ENCODE data around the gene ZNF605. TPM values are rescaled to one million over a fixed set of nuclear protein-coding genes. Genes with fewer than 3 reads are reported as not detected.
"Not testable (repeated sequence)": the region's sequence is repeated elsewhere in the genome, so short reads cannot be mapped to it uniquely, and the experiment has no call there.

The ZNF605 gene
- total RNA-seq, 2 donors from 2014 or later = 3.3 to 11.7 TPM

- peaks cover 25% of the 10 kb centered on the region for H3K36me3 ChIP-seq
- no peak overlapping the region for H3K27ac ChIP-seq
- H3K4me1 ChIP-seq = no peaks in the 10 kb centered on the region
- TF ChIP-seq, protein P1, sequence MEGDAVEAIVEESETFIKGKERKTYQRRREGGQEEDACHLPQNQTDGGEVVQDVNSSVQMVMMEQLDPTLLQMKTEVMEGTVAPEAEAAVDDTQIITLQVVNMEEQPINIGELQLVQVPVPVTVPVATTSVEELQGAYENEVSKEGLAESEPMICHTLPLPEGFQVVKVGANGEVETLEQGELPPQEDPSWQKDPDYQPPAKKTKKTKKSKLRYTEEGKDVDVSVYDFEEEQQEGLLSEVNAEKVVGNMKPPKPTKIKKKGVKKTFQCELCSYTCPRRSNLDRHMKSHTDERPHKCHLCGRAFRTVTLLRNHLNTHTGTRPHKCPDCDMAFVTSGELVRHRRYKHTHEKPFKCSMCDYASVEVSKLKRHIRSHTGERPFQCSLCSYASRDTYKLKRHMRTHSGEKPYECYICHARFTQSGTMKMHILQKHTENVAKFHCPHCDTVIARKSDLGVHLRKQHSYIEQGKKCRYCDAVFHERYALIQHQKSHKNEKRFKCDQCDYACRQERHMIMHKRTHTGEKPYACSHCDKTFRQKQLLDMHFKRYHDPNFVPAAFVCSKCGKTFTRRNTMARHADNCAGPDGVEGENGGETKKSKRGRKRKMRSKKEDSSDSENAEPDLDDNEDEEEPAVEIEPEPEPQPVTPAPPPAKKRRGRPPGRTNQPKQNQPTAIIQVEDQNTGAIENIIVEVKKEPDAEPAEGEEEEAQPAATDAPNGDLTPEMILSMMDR (IDR thresholded peaks at IDR 0.05) = no peak
- no peaks in the 10 kb centered on the region for H3K27me3 ChIP-seq
- no peak for DNase-seq (ENCODE audit: low spot score)
- peaks cover 70 to 99% of the 10 kb centered on the region in 2 donors for H3K9me3 ChIP-seq
- no peak overlapping the region for H3K4me3 ChIP-seq
These were observed 33.4 kb downstream of the ZNF605 start for GRCh38 chr12:132922676-132923075.

DNA sequence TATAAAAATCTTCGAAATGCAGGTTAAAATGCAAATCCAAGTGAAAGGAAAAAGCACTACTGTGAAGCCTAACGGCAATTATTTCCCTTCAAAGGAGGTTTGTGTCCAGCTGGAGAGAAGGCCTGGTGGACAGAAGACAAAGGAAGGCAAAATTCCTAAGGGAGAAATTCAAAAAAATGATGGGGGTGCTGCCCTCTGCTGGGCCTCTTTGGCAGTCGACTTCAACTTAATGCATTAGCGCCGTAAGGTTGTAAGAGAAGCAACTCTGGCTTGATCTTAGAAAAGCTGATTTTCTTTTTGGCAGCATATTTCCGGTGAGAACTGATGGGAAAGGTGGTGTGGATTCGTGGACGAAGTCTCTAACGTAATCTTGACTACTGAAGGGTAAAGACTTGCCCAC lies 34.4 kb downstream of the ZNF605 start:
- peaks cover 63 to 99% of the 10 kb centered on the region in 2 donors for H3K9me3 ChIP-seq
- TF ChIP-seq, protein P1 (IDR thresholded peaks at IDR 0.05) = no peak
- no peaks in the 10 kb centered on the region for H3K27me3 ChIP-seq
- no peaks in the 10 kb centered on the region for H3K4me1 ChIP-seq
- H3K4me3 ChIP-seq = no peak overlapping the region
- H3K27ac ChIP-seq = no peak overlapping the region
- peaks cover 15% of the 10 kb centered on the region for H3K36me3 ChIP-seq
- DNase-seq (ENCODE audit: low spot score) = no peak

DNA sequence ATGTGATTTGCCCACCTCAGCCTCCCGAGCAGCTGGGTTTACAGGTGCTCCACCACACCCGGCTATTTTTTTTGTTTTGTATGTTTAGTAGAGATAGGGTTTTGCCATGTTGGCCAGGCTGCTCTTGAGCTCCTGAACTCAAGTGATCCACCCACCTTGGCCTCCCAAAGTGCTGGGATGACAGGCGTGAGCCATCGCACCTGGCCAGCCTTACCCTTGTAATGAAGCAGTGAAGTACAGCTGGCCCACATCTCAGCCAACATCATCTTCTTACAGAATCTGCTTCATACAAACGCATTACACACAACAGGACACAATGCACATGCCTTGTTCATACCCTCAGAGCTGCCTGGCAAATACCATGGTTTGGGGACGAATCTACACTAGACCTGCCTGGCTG lies 37.4 kb downstream of the ZNF605 start:
- H3K4me1 ChIP-seq = no peaks in the 10 kb centered on the region
- H3K27me3 ChIP-seq = no peaks in the 10 kb centered on the region
- TF ChIP-seq, protein P1 (IDR thresholded peaks at IDR 0.05) = no peak
- no peak overlapping the region for H3K27ac ChIP-seq
- no peak overlapping the region for H3K4me3 ChIP-seq
- peaks cover 34 to 97% of the 10 kb centered on the region in 2 donors for H3K9me3 ChIP-seq
- no peak for DNase-seq (ENCODE audit: low spot score)
- H3K36me3 ChIP-seq = no peaks in the 10 kb centered on the region

- H3K27me3 ChIP-seq = peaks cover 0 to 3% of the 10 kb centered on the region in 2 donors
- H3K4me3 ChIP-seq = peak overlapping the region; percentile 52 to 56
These were observed 47.1 kb downstream of the ZNF605 start for GRCh38 chr12:132909030-132909368.

GRCh38 chr12:132908145-132909029 lies 47.7 kb downstream of the ZNF605 start:
- peak overlapping the region; percentile 56 to 81 for H3K27ac ChIP-seq
- TF ChIP-seq, protein P1 (IDR thresholded peaks at IDR 0.05) = no peak
- H3K4me1 ChIP-seq = peaks cover 0 to 17% of the 10 kb centered on the region in 2 donors
- peak; percentile 96 for DNase-seq (ENCODE audit: low spot score)
- H3K9me3 ChIP-seq = peaks cover 0 to 8% of the 10 kb centered on the region in 2 donors
- no peaks in the 10 kb centered on the region for H3K36me3 ChIP-seq
- H3K27me3 ChIP-seq = peaks cover 0 to 3% of the 10 kb centered on the region in 2 donors
- peak overlapping the region; percentile 52 to 56 for H3K4me3 ChIP-seq

More at GRCh38 chr12:132909030-132909368, 47.1 kb downstream of the ZNF605 start:
- no peaks in the 10 kb centered on the region for H3K36me3 ChIP-seq
- H3K9me3 ChIP-seq = peaks cover 0 to 12% of the 10 kb centered on the region in 2 donors
- peak overlapping the region; percentile 56 to 81 for H3K27ac ChIP-seq
- peaks cover 0 to 17% of the 10 kb centered on the region in 2 donors for H3K4me1 ChIP-seq
- TF ChIP-seq, protein P1 (IDR thresholded peaks at IDR 0.05) = no peak
- no peak for DNase-seq (ENCODE audit: low spot score)

DNA sequence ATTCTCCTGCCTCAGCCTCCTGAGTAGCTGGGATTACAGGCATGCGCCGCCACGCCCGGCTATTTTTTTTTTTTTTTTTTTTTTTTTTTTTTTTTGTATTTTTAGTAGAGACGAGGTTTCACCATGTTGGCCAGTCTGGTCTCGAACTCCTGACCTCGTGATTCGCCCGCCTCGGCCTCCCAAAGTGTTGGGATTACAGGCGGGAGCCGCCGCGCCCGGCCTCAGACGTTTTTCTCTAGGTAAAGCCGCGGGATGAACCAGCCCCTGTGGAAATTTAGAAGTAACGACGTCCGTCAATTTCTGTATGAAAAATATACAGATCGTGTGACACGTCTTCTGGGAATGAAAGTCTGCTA lies 48.3 kb downstream of the ZNF605 start:
- not testable (repeated sequence) for DNase-seq (ENCODE audit: low spot score); H3K27me3 ChIP-seq; H3K9me3 ChIP-seq; H3K36me3 ChIP-seq
- H3K4me1 ChIP-seq = peaks cover 0 to 17% of the 10 kb centered on the region in 2 donors
- H3K27ac ChIP-seq = peak overlapping the region; percentile 56 to 81
- peak overlapping the region; percentile 52 to 56 for H3K4me3 ChIP-seq

Data from right atrium auricular region (tissue), 2 donors.